ENCODE data around the gene WWOX. TPM values are rescaled to one million over a fixed set of nuclear protein-coding genes. Genes with fewer than 3 reads are reported as not detected.

WWOX gene
- total RNA-seq, 1 donor from 2014 or later = 34.9 TPM

GRCh38 chr16:78098595-78099270 is 721 bp upstream of the WWOX start:
- Histone ChIP-seq H3K4me3 (ENCODE audit: low read depth, low read length) (peak overlapping the region; percentile 87), H3K36me3 (ENCODE audit: control insufficient read depth, insufficient read depth, low read length) (no peaks in the 10 kb centered on the region), H3K27me3 (ENCODE audit: control insufficient read depth, insufficient read depth, low read length) (no peaks in the 10 kb centered on the region)
- DNase-seq (ENCODE audit: low read depth) = no peak
- no peak for TF ChIP-seq CTCF (IDR thresholded peaks at IDR 0.05; ENCODE audit: insufficient read depth, low read length, poor library complexity, severe bottlenecking)

GRCh38 chr16:78100112-78100467 is 636 bp downstream of the WWOX start:
- peak overlapping the region; percentile 87 for H3K4me3 ChIP-seq (ENCODE audit: low read depth, low read length)
- peak; percentile 91 for TF ChIP-seq CTCF (IDR thresholded peaks at IDR 0.05; ENCODE audit: insufficient read depth, low read length, poor library complexity, severe bottlenecking)
- no peak for DNase-seq (ENCODE audit: low read depth)
- H3K27me3 ChIP-seq (ENCODE audit: control insufficient read depth, insufficient read depth, low read length) = no peaks in the 10 kb centered on the region
- H3K36me3 ChIP-seq (ENCODE audit: control insufficient read depth, insufficient read depth, low read length) = no peaks in the 10 kb centered on the region

DNA sequence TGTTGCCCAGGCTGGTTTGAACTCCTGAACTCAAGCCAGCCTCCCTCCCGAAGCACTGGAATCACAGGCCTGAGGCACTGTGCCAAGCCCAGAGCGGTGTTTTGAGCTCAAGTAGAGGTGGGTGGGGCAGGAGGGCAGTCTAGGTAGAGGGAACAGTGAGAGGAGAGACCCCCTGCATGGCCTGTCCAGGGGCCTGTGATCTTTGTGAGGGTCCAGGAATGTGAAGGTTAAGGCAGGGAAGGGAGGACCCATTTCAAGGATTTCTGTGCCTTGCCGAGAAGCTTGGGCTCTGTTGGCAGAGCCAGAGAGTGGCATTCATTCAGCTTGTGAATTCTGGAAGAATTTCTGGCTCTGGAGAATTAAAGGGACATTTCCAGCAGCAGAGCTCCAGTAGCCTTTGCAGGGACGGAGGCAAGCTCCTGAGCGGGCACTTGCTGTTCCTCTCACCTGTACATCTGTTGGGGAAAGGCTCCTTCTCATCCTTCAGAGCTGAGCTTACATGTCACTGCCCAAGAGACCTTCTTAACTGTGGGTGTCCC is 2.7 kb downstream of the WWOX start:
- no peak for TF ChIP-seq CTCF (IDR thresholded peaks at IDR 0.05; ENCODE audit: insufficient read depth, low read length, poor library complexity, severe bottlenecking)
- Histone ChIP-seq H3K4me3 (ENCODE audit: low read depth, low read length) (no peak overlapping the region), H3K36me3 (ENCODE audit: control insufficient read depth, insufficient read depth, low read length) (no peaks in the 10 kb centered on the region), H3K27me3 (ENCODE audit: control insufficient read depth, insufficient read depth, low read length) (no peaks in the 10 kb centered on the region)
- no peak for DNase-seq (ENCODE audit: low read depth)

DNA sequence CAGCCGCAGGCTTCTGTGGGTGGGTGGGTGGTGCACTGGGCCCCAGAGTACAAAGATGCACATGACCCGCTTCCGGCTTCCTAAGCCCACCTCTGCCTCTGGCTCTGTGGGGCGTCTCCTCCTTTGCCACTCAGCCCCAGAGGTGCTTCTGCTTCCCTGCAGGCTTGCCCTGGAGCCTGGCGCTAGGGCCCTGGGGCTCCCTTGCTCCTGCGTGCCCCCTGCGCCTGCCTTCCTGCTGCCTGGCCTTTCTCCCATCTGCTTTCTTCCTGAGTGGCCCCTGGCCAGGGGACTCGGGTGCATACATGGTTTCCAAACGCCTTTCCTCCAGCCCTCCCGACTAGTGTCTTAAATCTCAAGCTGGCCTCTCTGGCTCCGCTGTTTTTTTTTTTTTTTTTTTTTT is 3.4 kb downstream of the WWOX start:
- no peaks in the 10 kb centered on the region for H3K27me3 ChIP-seq (ENCODE audit: control insufficient read depth, insufficient read depth, low read length)
- H3K4me3 ChIP-seq (ENCODE audit: low read depth, low read length) = no peak overlapping the region
- no peak for DNase-seq (ENCODE audit: low read depth)
- H3K36me3 ChIP-seq (ENCODE audit: control insufficient read depth, insufficient read depth, low read length) = no peaks in the 10 kb centered on the region
- TF ChIP-seq CTCF (IDR thresholded peaks at IDR 0.05; ENCODE audit: insufficient read depth, low read length, poor library complexity, severe bottlenecking) = no peak

GRCh38 chr16:78105517-78105916 is 6.1 kb downstream of the WWOX start:
- no peaks in the 10 kb centered on the region for H3K36me3 ChIP-seq (ENCODE audit: control insufficient read depth, insufficient read depth, low read length)
- H3K27me3 ChIP-seq (ENCODE audit: control insufficient read depth, insufficient read depth, low read length) = no peaks in the 10 kb centered on the region
- no peak for DNase-seq (ENCODE audit: low read depth)
- TF ChIP-seq CTCF (IDR thresholded peaks at IDR 0.05; ENCODE audit: insufficient read depth, low read length, poor library complexity, severe bottlenecking) = no peak
- no peak overlapping the region for H3K4me3 ChIP-seq (ENCODE audit: low read depth, low read length)

DNA sequence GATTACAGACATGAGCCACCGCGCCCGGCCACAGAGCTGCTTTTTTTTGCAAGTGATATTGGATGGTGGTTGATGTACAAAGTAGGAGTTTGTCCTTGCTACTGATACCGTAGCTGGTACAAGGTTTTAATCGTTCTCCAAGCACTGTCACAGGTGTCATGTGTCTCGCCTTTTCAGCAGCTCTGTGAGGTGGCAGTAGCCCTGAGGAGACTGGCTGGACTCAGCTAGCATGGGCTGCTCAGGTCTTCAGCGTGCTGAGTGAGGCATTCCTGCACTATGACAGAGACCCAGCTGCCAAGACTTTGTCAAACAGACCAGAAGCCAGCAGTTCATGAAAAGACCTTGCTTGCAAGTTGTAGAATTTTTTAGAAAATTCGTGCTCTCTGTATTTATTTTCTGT is 7.2 kb downstream of the WWOX start:
- Histone ChIP-seq H3K36me3 (ENCODE audit: control insufficient read depth, insufficient read depth, low read length) (no peaks in the 10 kb centered on the region), H3K27me3 (ENCODE audit: control insufficient read depth, insufficient read depth, low read length) (no peaks in the 10 kb centered on the region), H3K4me3 (ENCODE audit: low read depth, low read length) (no peak overlapping the region)
- no peak for DNase-seq (ENCODE audit: low read depth)
- TF ChIP-seq CTCF (IDR thresholded peaks at IDR 0.05; ENCODE audit: insufficient read depth, low read length, poor library complexity, severe bottlenecking) = no peak

All from kidney epithelial cell (primary cell).